BE2C (cell line): Measurements from ENCODE around the gene SHB.

Source experiments
- DNase-seq: peaks from one replicate; pipeline ENCODE4 v3.0.0-alpha.2; 2020
- H3K27me3 ChIP-seq: fragments of 250-450 bp; sonication (Bioruptor Pico); 2 replicates; pipeline ENCODE4 v1.5.1; 2020; ENCODE audit warnings: mild to moderate bottlenecking
- H3K36me3 ChIP-seq: fragments of 250-450 bp; sonication (Bioruptor Pico); 2 replicates; pipeline ENCODE4 v1.5.1; 2020; ENCODE audit warnings: mild to moderate bottlenecking
- H3K4me1 ChIP-seq: fragments of 250-450 bp; sonication (Bioruptor Pico); 2 replicates; pipeline ENCODE4 v1.5.1; 2020
- H3K4me3 ChIP-seq: 2 replicates; pipeline ENCODE4 v1.5.1; 2011; ENCODE audit warnings: low read depth, low read length
- H3K9me3 ChIP-seq: fragments of 250-450 bp; sonication (Bioruptor Pico); 2 replicates; pipeline ENCODE4 v1.5.1; 2020
- CTCF ChIP-seq: IDR thresholded peaks from 2 replicates; pipeline ENCODE4 v1.5.1; 2012; ENCODE audit warnings: mild to moderate bottlenecking, low read depth, low read length

The SHB gene

GRCh38 chr9:37956904-37957663 lies 111.9 kb downstream of the SHB start:
- Histone ChIP-seq H3K4me3 (no peak overlapping the region), H3K9me3 (no peaks in the 10 kb centered on the region), H3K36me3 (peaks cover 25% of the 10 kb centered on the region), H3K27me3 (no peaks in the 10 kb centered on the region), H3K4me1 (no peaks in the 10 kb centered on the region)
- TF ChIP-seq CTCF: peak; percentile 12
- DNase-seq: no peak

GRCh38 chr9:37956423-37956820 lies 112.6 kb downstream of the SHB start:
- H3K27me3 ChIP-seq: no peaks in the 10 kb centered on the region
- H3K9me3 ChIP-seq: no peaks in the 10 kb centered on the region
- no peak overlapping the region for H3K4me3 ChIP-seq
- TF ChIP-seq CTCF: no peak
- peaks cover 26% of the 10 kb centered on the region for H3K36me3 ChIP-seq
- no peaks in the 10 kb centered on the region for H3K4me1 ChIP-seq
- no peak for DNase-seq

- no peak for TF ChIP-seq CTCF
Observed at GRCh38 chr9:37955781-37956422, 113.1 kb downstream of the SHB start.

GRCh38 chr9:37954581-37954981 lies 114.4 kb downstream of the SHB start:
- Histone ChIP-seq H3K4me3 (no peak overlapping the region), H3K4me1 (no peaks in the 10 kb centered on the region), H3K9me3 (no peaks in the 10 kb centered on the region), H3K27me3 (no peaks in the 10 kb centered on the region), H3K36me3 (peaks cover 28% of the 10 kb centered on the region)
- DNase-seq: no peak
- TF ChIP-seq CTCF: no peak

More at GRCh38 chr9:37955781-37956422, 113.1 kb downstream of the SHB start:
- no peaks in the 10 kb centered on the region for H3K9me3 ChIP-seq
- H3K27me3 ChIP-seq: no peaks in the 10 kb centered on the region
- no peak for DNase-seq
- peaks cover 26% of the 10 kb centered on the region for H3K36me3 ChIP-seq
- no peak overlapping the region for H3K4me3 ChIP-seq
- no peaks in the 10 kb centered on the region for H3K4me1 ChIP-seq

GRCh38 chr9:37953775-37954437 lies 115.1 kb downstream of the SHB start:
- Histone ChIP-seq H3K9me3 (no peaks in the 10 kb centered on the region), H3K4me3 (no peak overlapping the region), H3K27me3 (no peaks in the 10 kb centered on the region), H3K36me3 (peaks cover 31% of the 10 kb centered on the region), H3K4me1 (peaks cover 1% of the 10 kb centered on the region)
- no peak for TF ChIP-seq CTCF
- DNase-seq: no peak
